ENCODE measurements around the gene ABCC3. TPM values are rescaled to one million over a fixed set of nuclear protein-coding genes. Genes with fewer than 3 reads are reported as not detected.

Gene ABCC3
- total and polyA plus RNA-seq, 2 of the 8 experiments (the other 6 are each of a cell fraction or from before 2014, with no cell fraction given) = 0.35 to 0.37 TPM

GRCh38 chr17:50681263-50682200, 46.9 kb downstream of the ABCC3 start:
- no peak overlapping the region for H4K5ac ChIP-seq (ENCODE audit: insufficient read length, low read depth, low read length)
- H2BK5ac ChIP-seq (ENCODE audit: low read depth, low read length) = no peak overlapping the region
- H3K4me3 ChIP-seq (ENCODE audit: extremely low read depth in 1 of 4, insufficient read depth in 2 of 4, low read depth in 3 of 4, low read length in 4 of 4) = no peak overlapping the region
- no peaks in the 10 kb centered on the region for H3K27me3 ChIP-seq (replicated peaks in 1 of 4; ENCODE audit: control insufficient read depth in 3 of 4, extremely low read depth in 1 of 4, insufficient read depth in 3 of 4, low read length in 3 of 4)
- H3K56ac ChIP-seq (replicated peaks; ENCODE audit: insufficient read length, low read depth, low read length) = no peak overlapping the region
- H2BK120ac ChIP-seq (replicated peaks; ENCODE audit: low read depth, low read length) = no peak overlapping the region
- H2BK15ac ChIP-seq (ENCODE audit: low read length) = no peak overlapping the region
- H4K20me1 ChIP-seq (replicated peaks in 1 of 2; ENCODE audit: control insufficient read depth in 1 of 2, insufficient read depth in 2 of 2, low read length in 2 of 2) = no peaks in the 10 kb centered on the region
- H2AFZ ChIP-seq (ENCODE audit: low read length) = no peak overlapping the region
- POLR2A ChIA-PET (ENCODE audit: partially characterized antibody) = interaction anchor here (0.9 kb wide), 1 partner anchor 76 kb away, joined by 3 read pairs; no protein-coding TSS in a partner anchor
- H4K91ac ChIP-seq (replicated peaks; ENCODE audit: insufficient read length, low read length) = no peak overlapping the region
- no peak overlapping the region for H3K4ac ChIP-seq (replicated peaks; ENCODE audit: insufficient read length, low read depth, low read length)
- H2AK5ac ChIP-seq (ENCODE audit: low read depth, low read length) = no peak overlapping the region
- no peak overlapping the region for H3K14ac ChIP-seq (ENCODE audit: insufficient read length)
- no peak overlapping the region for H2BK12ac ChIP-seq (ENCODE audit: low read depth, low read length)
- DNase-seq (ENCODE audit: low read depth in 1 of 2, low spot score in 2 of 2) (no peak), FAIRE-seq (no peak)
- no peaks in the 10 kb centered on the region for H3K36me3 ChIP-seq (ENCODE audit: control insufficient read depth in 2 of 4, insufficient read depth in 4 of 4, low read length in 3 of 4)
- peaks cover 0 to 10% (median 1%) of the 10 kb centered on the region in 4 experiments; a peak in 3 of 7 replicates for H3K4me1 ChIP-seq (replicated peaks in 1 of 4; ENCODE audit: control insufficient read depth in 3 of 4, insufficient read depth in 4 of 4, low read length in 3 of 4)
- H3K79me2 ChIP-seq (ENCODE audit: control insufficient read depth in 1 of 2, insufficient read depth in 2 of 2, low read length in 2 of 2) = no peaks in the 10 kb centered on the region
- no peak overlapping the region for H3K23ac ChIP-seq (ENCODE audit: insufficient read length)
- H3K9ac ChIP-seq (replicated peaks in 1 of 4; ENCODE audit: extremely low read depth in 1 of 4, low read depth in 3 of 4, low read length in 3 of 4) = no peak overlapping the region
- WGBS, 2 experiments (ENCODE audit: extremely low coverage in 1 of 2, insufficient coverage in 1 of 2, insufficient read length in 1 of 2, insufficient replicate concordance in 2 of 2, low coverage in 1 of 2, low lambda C conversion rate in 2 of 2, missing lambda C conversion rate in 1 of 2) = 82% methylated on average over 27 of the region's 27 CpGs; no CpG with 5 or more reads in 1 of the 2 experiments
- no peaks in the 10 kb centered on the region for H3K23me2 ChIP-seq (ENCODE audit: low read depth, low read length)
- no peak overlapping the region for H3K27ac ChIP-seq (ENCODE audit: low read depth, low read length)
- H3K79me1 ChIP-seq (ENCODE audit: low read depth, low read length) = no peaks in the 10 kb centered on the region
- no peak overlapping the region for H2BK20ac ChIP-seq (ENCODE audit: low read length)
- CTCF ChIA-PET (ENCODE audit: partially characterized antibody) = interaction anchor here (0.6 to 20.2 kb wide), 13 partner anchors 11 to 199 kb away, joined by 3 to 391 read pairs (median 4); no protein-coding TSS in a partner anchor
- no peak overlapping the region for H3K4me2 ChIP-seq (ENCODE audit: insufficient read depth in 1 of 2, low read depth in 2 of 2, low read length in 2 of 2)
- no peaks in the 10 kb centered on the region for H3K9me3 ChIP-seq (ENCODE audit: insufficient read depth in 2 of 2, low read depth in 1 of 2, low read length in 1 of 2)
- H4K8ac ChIP-seq (ENCODE audit: extremely low read depth, insufficient read depth, low read length) = no peak overlapping the region
- H3K18ac ChIP-seq (ENCODE audit: extremely low read depth, low read length) = no peak overlapping the region
- TF ChIP-seq SRF (IDR thresholded peaks at IDR 0.05; ENCODE audit: low read depth, low read length) = no peak
- TF ChIP-seq SIX5 (IDR thresholded peaks at IDR 0.05; ENCODE audit: low read depth, low read length) = no peak
- no peak for TF ChIP-seq EZH2 (IDR thresholded peaks at IDR 0.05; ENCODE audit: low read depth, low read length, severe bottlenecking)
- no peak for TF ChIP-seq TBP (IDR thresholded peaks at IDR 0.05; ENCODE audit: low read depth, low read length)
- TF ChIP-seq CBX8 (IDR thresholded peaks at IDR 0.05; ENCODE audit: borderline replicate concordance, low read depth, low read length) = no peak
- peak; percentile 13 to 51 (median 45) for TF ChIP-seq CTCF (IDR thresholded peaks at IDR 0.05; ENCODE audit: control extremely low read depth in 1 of 3, insufficient read depth in 1 of 3, low read depth in 1 of 3, low read length in 3 of 3)
- no peak for TF ChIP-seq KDM5A (IDR thresholded peaks at IDR 0.05; ENCODE audit: low read length)
- no peak for TF ChIP-seq GABPA (IDR thresholded peaks at IDR 0.05; ENCODE audit: borderline replicate concordance, insufficient read depth, low read length)
- no peak for TF ChIP-seq TAF7 (optimal IDR thresholded peaks at IDR 0.05; ENCODE audit: borderline replicate concordance, low read depth, low read length)

All from H1 (cell line).